HG03457 (cell line): ENCODE data around the gene CAMKK1.

Experiments
- ATAC-seq: cut with Tn5 transposase; IDR thresholded peaks from one replicate; pipeline ENCODE4 v1.9.1; 2021; ENCODE audit warnings: moderate number of reproducible peaks; ENCODE audit not compliant: unreplicated experiment

Gene CAMKK1

DNA sequence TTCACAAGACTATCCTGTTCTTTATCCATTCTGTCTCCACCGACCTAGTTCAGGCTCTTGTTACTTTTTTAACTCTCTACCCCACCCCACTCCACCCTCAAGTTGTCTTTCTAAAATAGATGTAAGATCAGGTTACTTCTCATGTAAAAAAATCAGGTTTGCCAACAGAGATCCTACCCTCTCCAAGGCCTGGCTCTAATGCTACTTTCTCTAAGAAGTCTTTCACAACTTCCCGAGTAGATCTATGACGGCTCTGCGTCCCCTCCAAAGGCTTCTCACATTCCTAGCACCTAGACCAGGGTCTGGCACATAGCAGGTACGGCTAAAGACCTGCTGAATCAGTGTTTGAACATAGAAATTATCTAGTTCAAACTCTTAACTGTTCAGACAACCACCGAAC is 77.7 kb downstream of the CAMKK1 start:
- no peak for ATAC-seq

DNA sequence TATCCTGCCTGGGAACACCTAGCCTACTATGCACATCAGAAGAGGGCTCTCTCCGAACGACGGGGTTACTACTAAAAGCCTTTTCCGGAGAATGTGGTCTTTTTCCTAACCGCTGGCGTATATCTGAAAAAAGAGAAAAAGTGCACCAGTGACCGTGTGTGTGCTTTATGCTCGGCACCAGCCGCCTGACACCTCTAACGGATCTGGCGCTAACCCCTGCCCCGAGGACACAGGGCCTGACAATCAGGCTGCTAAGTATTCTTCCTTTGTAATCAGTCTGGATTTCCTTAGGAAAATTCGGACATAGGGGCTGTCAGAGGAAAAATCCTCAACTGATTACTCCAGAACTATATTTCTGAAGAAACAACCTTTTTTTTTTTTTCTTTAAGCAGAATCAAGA is 78.5 kb downstream of the CAMKK1 start:
- ATAC-seq, result no peak

DNA sequence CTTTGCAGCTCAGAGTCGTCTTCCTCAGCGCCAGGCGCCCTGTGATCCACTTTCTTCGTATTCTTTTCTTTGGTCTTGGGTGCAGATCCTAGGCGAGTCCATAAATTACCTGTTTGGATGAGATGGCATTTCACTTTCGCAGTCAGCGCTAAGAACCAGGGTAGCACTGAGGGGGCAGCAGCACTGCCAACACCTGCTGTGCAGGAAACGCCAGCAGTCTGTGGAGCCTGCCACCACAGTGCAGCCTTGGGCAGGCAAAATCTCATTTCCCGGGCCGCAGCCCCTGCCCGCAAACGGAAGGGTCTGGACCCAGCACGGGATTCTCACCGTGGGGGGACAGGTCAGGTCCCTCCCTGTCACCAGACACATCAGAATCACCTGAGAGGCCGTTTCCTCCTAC is 79.7 kb downstream of the CAMKK1 start:
- no peak for ATAC-seq

DNA sequence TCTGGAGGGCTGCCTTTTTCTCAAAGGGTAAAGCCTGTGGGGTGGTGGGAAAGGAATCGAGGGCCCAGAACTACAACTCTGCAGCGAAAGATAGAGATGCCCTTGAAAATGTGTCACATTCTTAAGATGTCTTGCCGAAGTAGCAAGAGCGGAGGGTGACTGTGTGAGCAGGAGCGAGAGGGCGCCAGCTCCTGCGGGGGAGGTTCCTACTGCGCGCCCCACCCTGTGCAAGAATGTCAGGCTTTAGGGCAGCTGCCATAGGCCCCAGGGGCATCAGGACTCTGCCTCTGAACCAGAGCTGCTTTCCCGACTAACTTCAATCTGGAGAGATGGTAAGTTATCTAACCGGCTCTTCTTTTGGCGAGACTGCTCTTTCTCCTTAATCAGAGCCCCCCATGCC is 80.1 kb downstream of the CAMKK1 start:
- no peak for ATAC-seq

DNA sequence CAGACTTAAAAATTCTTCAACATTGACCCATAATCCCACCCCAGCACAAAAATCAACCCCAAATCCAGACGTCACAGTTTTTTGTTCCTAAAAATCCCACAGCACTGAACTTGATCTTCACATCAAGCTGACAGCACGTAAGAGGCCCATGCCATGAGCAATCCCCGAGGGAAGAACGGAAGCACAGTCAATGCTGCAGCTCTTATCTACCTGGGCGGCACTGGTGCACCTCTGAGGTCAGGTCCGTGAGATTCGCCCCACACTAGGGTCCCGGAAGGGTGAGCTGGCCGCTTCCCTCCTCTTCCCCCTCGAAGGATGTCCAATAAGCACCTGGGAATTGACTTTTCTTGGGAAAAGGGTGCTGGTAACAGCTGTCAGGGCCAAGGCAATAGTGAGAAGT is 80.6 kb downstream of the CAMKK1 start:
- ATAC-seq, result no peak
